ENCODE results near the gene PRKCB.

GRCh38 chr16:23902034-23902747 is 66.4 kb downstream of the PRKCB start:
- TF ChIP-seq CTCF (IDR thresholded peaks at IDR 0.05): no peak
- no peak for TF ChIP-seq POLR2A (IDR thresholded peaks at IDR 0.05)
